K562 (cell line): ENCODE data around the gene ERP29. TPM values are rescaled to one million over a fixed set of nuclear protein-coding genes. Genes with fewer than 3 reads are reported as not detected.

Source experiments
- CTBP1 ChIP-seq: fragments of 450-650 bp; IDR thresholded peaks from 2 replicates; pipeline ENCODE4 v1.6.1; 2016; ENCODE audit warnings: borderline replicate concordance
- E4F1 ChIP-seq: fragments of 250-450 bp; sonication (Bioruptor Pico); IDR thresholded peaks from 2 replicates; pipeline ENCODE4 v1.5.0; 2021; ENCODE audit warnings: mild to moderate bottlenecking, borderline replicate concordance
- LCOR ChIP-seq: sonication (generic); formaldehyde crosslinking; IDR thresholded peaks from 2 replicates; pipeline ENCODE4 v1.8.0; 2022; ENCODE audit warnings: mild to moderate bottlenecking, missing genetic modification reagents
- PCBP2 ChIP-seq: fragments of 200-400 bp; formaldehyde crosslinking; IDR thresholded peaks from 2 replicates; pipeline ENCODE4 v1.6.1; 2018; ENCODE audit warnings: low read length, low read depth, mild to moderate bottlenecking, moderate library complexity; ENCODE audit not compliant: poor library complexity, severe bottlenecking
- POLR2A ChIP-seq: fragments of 450-650 bp; conservative IDR thresholded peaks from 2 replicates; pipeline ENCODE4 v1.6.1; 2016
- PTTG1 ChIP-seq: fragments of 450-650 bp; IDR thresholded peaks from 2 replicates; pipeline ENCODE4 v1.6.1; 2016; ENCODE audit warnings: low read depth, mild to moderate bottlenecking, missing genetic modification characterization, missing compliant biosample characterization
- TCF7L2 ChIP-seq: fragments of 150-350 bp; IDR thresholded peaks from 2 replicates; pipeline ENCODE4 v1.6.1; 2016; ENCODE audit warnings: low read depth, mild to moderate bottlenecking, low read length, moderate library complexity
- ZNF175 ChIP-seq: fragments of 200-800 bp; sonication (Bioruptor generic); IDR thresholded peaks from 2 replicates; pipeline ENCODE4 v1.6.1; 2016; ENCODE audit warnings: low read depth, mild to moderate bottlenecking, missing genetic modification characterization, missing compliant biosample characterization
- ZNF449 ChIP-seq: fragments of 250-450 bp; sonication (Bioruptor Pico); IDR thresholded peaks from 2 replicates; pipeline ENCODE4 v1.8.0; 2022; ENCODE audit warnings: moderate library complexity, mild to moderate bottlenecking, inconsistent platforms
- ZNF561 ChIP-seq: fragments of 450-650 bp; formaldehyde crosslinking; conservative IDR thresholded peaks from 2 replicates; pipeline ENCODE4 v1.4.0; 2020; ENCODE audit warnings: mild to moderate bottlenecking, moderate library complexity
- ZNF695 ChIP-seq: fragments of 450-650 bp; formaldehyde crosslinking; IDR thresholded peaks from 2 replicates; pipeline ENCODE4 v1.4.0; 2020; ENCODE audit warnings: mild to moderate bottlenecking, moderate library complexity
- polyA plus RNA-seq, 8 experiments: library from polyadenylated mRNA; depleted of rRNA in 4 of 8; stranded (reverse) in 5 of 8; unstranded in 3 of 8; fragments of >200 nt; fragmentation: Nextera tagmentation in 2 of 8; fragmentation: Illumina TruSeq in 1 of 8; extraction: Ambion mirVana in 2 of 8; extraction: Trizol in 1 of 8; gene quantifications; 2 replicates each; pipeline versions ENCODE4 v1.2.1 to v1.2.3, GENCODE V29; 2011 to 2014; ENCODE audit warnings: inconsistent platforms in 1 of 8, missing spikeins in 1 of 8
- total RNA-seq, 7 experiments: library from RNA; depleted of rRNA in 6 of 7; stranded (reverse); fragments of >200 nt in 6 of 7; fragmentation: Illumina TruSeq in 2 of 7; extraction: Trizol in 2 of 7; gene quantifications; 2 replicates each; pipeline versions ENCODE4 v1.2.1 to v1.2.3, GENCODE V29; 2011 to 2021; ENCODE audit warnings: low replicate concordance in 1 of 7
- TF ChIP-seq, protein P1 (sequence below): sonication (generic); formaldehyde crosslinking; IDR thresholded peaks from 2 replicates; pipeline ENCODE4 v1.8.1; 2023; ENCODE audit warnings: mild to moderate bottlenecking, missing genetic modification reagents
- TF ChIP-seq, protein P2 (sequence below), 2 experiments: fragments of 250-450 bp in 1 of 2; fragments of 450-650 bp in 1 of 2; sonication (Bioruptor Pico) in 1 of 2; IDR thresholded peaks; 2 replicates each; pipeline versions ENCODE4 v1.6.1 to v1.8.0; 2016 to 2021; ENCODE audit warnings: mild to moderate bottlenecking in 2 of 2, moderate library complexity in 2 of 2, missing compliant biosample characterization in 1 of 2, missing genetic modification characterization in 1 of 2
- TF ChIP-seq, protein P3 (sequence below): fragments of 450-650 bp; IDR thresholded peaks from 2 replicates; pipeline ENCODE4 v1.6.1; 2017; ENCODE audit warnings: antibody characterized with exemption, mild to moderate bottlenecking

Gene ERP29
- total and polyA plus RNA-seq, 9 of the 15 experiments (the other 6 are each of a cell fraction or from before 2014, with no cell fraction given): 42.4 to 146 (median 111) TPM

- TF ChIP-seq ZNF449 (CRISPR knock-in tag) (no peak), POLR2A (peak; percentile 63), LCOR (CRISPR knock-in tag) (no peak), ZNF695 (CRISPR knock-in tag) (no peak), TCF7L2 (no peak), CTBP1 (peak; percentile 49; the same call in 1 of the 2 replicates), ZNF175 (no peak), PCBP2 (no peak), ZNF561 (no peak), PTTG1 (tag) (no peak), E4F1 (CRISPR knock-in tag) (no peak)
- TF ChIP-seq, protein P1, sequence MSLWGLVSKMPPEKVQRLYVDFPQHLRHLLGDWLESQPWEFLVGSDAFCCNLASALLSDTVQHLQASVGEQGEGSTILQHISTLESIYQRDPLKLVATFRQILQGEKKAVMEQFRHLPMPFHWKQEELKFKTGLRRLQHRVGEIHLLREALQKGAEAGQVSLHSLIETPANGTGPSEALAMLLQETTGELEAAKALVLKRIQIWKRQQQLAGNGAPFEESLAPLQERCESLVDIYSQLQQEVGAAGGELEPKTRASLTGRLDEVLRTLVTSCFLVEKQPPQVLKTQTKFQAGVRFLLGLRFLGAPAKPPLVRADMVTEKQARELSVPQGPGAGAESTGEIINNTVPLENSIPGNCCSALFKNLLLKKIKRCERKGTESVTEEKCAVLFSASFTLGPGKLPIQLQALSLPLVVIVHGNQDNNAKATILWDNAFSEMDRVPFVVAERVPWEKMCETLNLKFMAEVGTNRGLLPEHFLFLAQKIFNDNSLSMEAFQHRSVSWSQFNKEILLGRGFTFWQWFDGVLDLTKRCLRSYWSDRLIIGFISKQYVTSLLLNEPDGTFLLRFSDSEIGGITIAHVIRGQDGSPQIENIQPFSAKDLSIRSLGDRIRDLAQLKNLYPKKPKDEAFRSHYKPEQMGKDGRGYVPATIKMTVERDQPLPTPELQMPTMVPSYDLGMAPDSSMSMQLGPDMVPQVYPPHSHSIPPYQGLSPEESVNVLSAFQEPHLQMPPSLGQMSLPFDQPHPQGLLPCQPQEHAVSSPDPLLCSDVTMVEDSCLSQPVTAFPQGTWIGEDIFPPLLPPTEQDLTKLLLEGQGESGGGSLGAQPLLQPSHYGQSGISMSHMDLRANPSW: no peak
- TF ChIP-seq, protein P2, sequence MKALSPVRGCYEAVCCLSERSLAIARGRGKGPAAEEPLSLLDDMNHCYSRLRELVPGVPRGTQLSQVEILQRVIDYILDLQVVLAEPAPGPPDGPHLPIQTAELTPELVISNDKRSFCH (CRISPR knock-in tag; IDR thresholded peaks at IDR 0.05): no peak
- TF ChIP-seq, protein P2 (tag; IDR thresholded peaks at IDR 0.05): peak; percentile 53; the same call in 1 of the 2 replicates
- TF ChIP-seq, protein P3, sequence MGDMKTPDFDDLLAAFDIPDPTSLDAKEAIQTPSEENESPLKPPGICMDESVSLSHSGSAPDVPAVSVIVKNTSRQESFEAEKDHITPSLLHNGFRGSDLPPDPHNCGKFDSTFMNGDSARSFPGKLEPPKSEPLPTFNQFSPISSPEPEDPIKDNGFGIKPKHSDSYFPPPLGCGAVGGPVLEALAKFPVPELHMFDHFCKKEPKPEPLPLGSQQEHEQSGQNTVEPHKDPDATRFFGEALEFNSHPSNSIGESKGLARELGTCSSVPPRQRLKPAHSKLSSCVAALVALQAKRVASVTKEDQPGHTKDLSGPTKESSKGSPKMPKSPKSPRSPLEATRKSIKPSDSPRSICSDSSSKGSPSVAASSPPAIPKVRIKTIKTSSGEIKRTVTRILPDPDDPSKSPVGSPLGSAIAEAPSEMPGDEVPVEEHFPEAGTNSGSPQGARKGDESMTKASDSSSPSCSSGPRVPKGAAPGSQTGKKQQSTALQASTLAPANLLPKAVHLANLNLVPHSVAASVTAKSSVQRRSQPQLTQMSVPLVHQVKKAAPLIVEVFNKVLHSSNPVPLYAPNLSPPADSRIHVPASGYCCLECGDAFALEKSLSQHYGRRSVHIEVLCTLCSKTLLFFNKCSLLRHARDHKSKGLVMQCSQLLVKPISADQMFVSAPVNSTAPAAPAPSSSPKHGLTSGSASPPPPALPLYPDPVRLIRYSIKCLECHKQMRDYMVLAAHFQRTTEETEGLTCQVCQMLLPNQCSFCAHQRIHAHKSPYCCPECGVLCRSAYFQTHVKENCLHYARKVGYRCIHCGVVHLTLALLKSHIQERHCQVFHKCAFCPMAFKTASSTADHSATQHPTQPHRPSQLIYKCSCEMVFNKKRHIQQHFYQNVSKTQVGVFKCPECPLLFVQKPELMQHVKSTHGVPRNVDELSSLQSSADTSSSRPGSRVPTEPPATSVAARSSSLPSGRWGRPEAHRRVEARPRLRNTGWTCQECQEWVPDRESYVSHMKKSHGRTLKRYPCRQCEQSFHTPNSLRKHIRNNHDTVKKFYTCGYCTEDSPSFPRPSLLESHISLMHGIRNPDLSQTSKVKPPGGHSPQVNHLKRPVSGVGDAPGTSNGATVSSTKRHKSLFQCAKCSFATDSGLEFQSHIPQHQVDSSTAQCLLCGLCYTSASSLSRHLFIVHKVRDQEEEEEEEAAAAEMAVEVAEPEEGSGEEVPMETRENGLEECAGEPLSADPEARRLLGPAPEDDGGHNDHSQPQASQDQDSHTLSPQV: peak; percentile 22; the same call in 1 of the 2 replicates
These were observed 7.5 kb upstream of the ERP29 start (continued) for GRCh38 chr12:112005419-112006395.
